WTC11 (cell line): ENCODE results near the gene MYO15A. TPM values are rescaled to one million over a fixed set of nuclear protein-coding genes. Genes with fewer than 3 reads are reported as not detected.

ENCODE experiments used
- ATAC-seq: fragments of 200-7000 bp; cut with Tn5 transposase; 2 replicates; pipeline ENCODE4 v1.10.0; 2021; ENCODE audit warnings: mild to moderate bottlenecking, moderate library complexity
- CTCF ChIA-PET: fragments of 300-600 bp; sonication (Branson Sonifier 250); formaldehyde crosslinking; loops from one replicate; lab custom pipeline; 2021; ENCODE audit warnings: antibody characterized with exemption; lab: Charles Lee
- POLR2A ChIA-PET: fragments of 350-600 bp; sonication (Branson Sonifier 250); formaldehyde crosslinking; loops from one replicate; lab custom pipeline; 2021; ENCODE audit warnings: antibody characterized with exemption; lab: Charles Lee
- DNase-seq: peaks from one replicate; pipeline ENCODE4 v3.0.0; 2021; ENCODE audit warnings: low spot score
- H3K27ac Mint-ChIP-seq: 2 replicates; pipeline ENCODE4 v1.8.0; 2021; ENCODE audit warnings: mixed read lengths
- H3K27me3 Mint-ChIP-seq: 2 replicates; pipeline ENCODE4 v1.8.0; 2021; ENCODE audit warnings: low read depth, mild to moderate bottlenecking, moderate library complexity, mixed read lengths
- H3K36me3 Mint-ChIP-seq: 2 replicates; pipeline ENCODE4 v1.8.0; 2021; ENCODE audit warnings: mixed read lengths
- H3K4me1 Mint-ChIP-seq: 2 replicates; pipeline ENCODE4 v1.8.0; 2022; ENCODE audit warnings: mixed read lengths
- H3K4me3 Mint-ChIP-seq: 2 replicates; pipeline ENCODE4 v1.8.0; 2021; ENCODE audit warnings: mild to moderate bottlenecking, moderate library complexity, mixed read lengths
- H3K9me3 Mint-ChIP-seq: 2 replicates; pipeline ENCODE4 v1.8.0; 2021; ENCODE audit warnings: mixed read lengths
- AFF4 ChIP-seq: sonication (generic); formaldehyde crosslinking; IDR thresholded peaks from 2 replicates; pipeline ENCODE4 v1.8.1; 2023; ENCODE audit warnings: mild to moderate bottlenecking, missing genetic modification reagents, borderline replicate concordance
- CBFB ChIP-seq: sonication (generic); formaldehyde crosslinking; IDR thresholded peaks from 2 replicates; pipeline ENCODE4 v1.8.1; 2022; ENCODE audit warnings: mild to moderate bottlenecking, low read depth, missing genetic modification reagents
- FOXJ3 ChIP-seq: sonication (generic); formaldehyde crosslinking; IDR thresholded peaks from 2 replicates; pipeline ENCODE4 v1.9.0; 2021; ENCODE audit warnings: missing genetic modification reagents, mild to moderate bottlenecking, borderline replicate concordance
- GTF2I ChIP-seq: fragments of 250-450 bp; sonication (Bioruptor Pico); conservative IDR thresholded peaks from 2 replicates; pipeline ENCODE4 v1.4.0; 2021; ENCODE audit warnings: mild to moderate bottlenecking
- HMGA2 ChIP-seq: fragments of 250-450 bp; sonication (Bioruptor Pico); IDR thresholded peaks from 2 replicates; pipeline ENCODE4 v1.4.0; 2021; ENCODE audit warnings: mild to moderate bottlenecking, moderate library complexity
- HMGXB4 ChIP-seq: sonication (generic); formaldehyde crosslinking; IDR thresholded peaks from 2 replicates; pipeline ENCODE4 v1.8.1; 2023; ENCODE audit warnings: mild to moderate bottlenecking, moderate library complexity, missing genetic modification reagents
- IRF2 ChIP-seq: sonication (generic); formaldehyde crosslinking; IDR thresholded peaks from 2 replicates; pipeline ENCODE4 v1.8.0; 2022; ENCODE audit warnings: low read depth, missing genetic modification reagents, borderline replicate concordance
- JUN ChIP-seq: sonication (generic); formaldehyde crosslinking; IDR thresholded peaks from 2 replicates; pipeline ENCODE4 v1.8.0; 2023; ENCODE audit warnings: mild to moderate bottlenecking, missing genetic modification reagents
- KAT7 ChIP-seq: sonication (generic); formaldehyde crosslinking; IDR thresholded peaks from 2 replicates; pipeline ENCODE4 v1.8.1; 2023; ENCODE audit warnings: missing genetic modification reagents, mild to moderate bottlenecking, borderline replicate concordance
- MYBL2 ChIP-seq: sonication (generic); formaldehyde crosslinking; IDR thresholded peaks from 2 replicates; pipeline ENCODE4 v1.8.1; 2023; ENCODE audit warnings: mild to moderate bottlenecking, moderate library complexity, missing genetic modification reagents
- NFATC4 ChIP-seq: fragments of 250-450 bp; sonication (Bioruptor Pico); IDR thresholded peaks from 2 replicates; pipeline ENCODE4 v1.9.0; 2021; ENCODE audit warnings: mild to moderate bottlenecking
- OVOL2 ChIP-seq: fragments of 250-450 bp; sonication (Bioruptor Pico); IDR thresholded peaks from 2 replicates; pipeline ENCODE4 v1.9.0; 2021; ENCODE audit warnings: mild to moderate bottlenecking, borderline replicate concordance
- RELA ChIP-seq: sonication (generic); formaldehyde crosslinking; IDR thresholded peaks from 2 replicates; pipeline ENCODE4 v1.8.1; 2022; ENCODE audit warnings: missing genetic modification reagents, mild to moderate bottlenecking, borderline replicate concordance
- SMAD3 ChIP-seq: sonication (generic); formaldehyde crosslinking; IDR thresholded peaks from 2 replicates; pipeline ENCODE4 v1.8.0; 2022; ENCODE audit warnings: missing genetic modification reagents, mild to moderate bottlenecking, borderline replicate concordance
- SMAD4 ChIP-seq: sonication (generic); formaldehyde crosslinking; IDR thresholded peaks from 2 replicates; pipeline ENCODE4 v1.8.0; 2022; ENCODE audit warnings: mild to moderate bottlenecking, missing genetic modification reagents
- SP1 ChIP-seq: sonication (generic); formaldehyde crosslinking; conservative IDR thresholded peaks from 2 replicates; pipeline ENCODE4 v1.8.1; 2022; ENCODE audit warnings: missing genetic modification reagents
- TP53 ChIP-seq: sonication (generic); formaldehyde crosslinking; IDR thresholded peaks from 2 replicates; pipeline ENCODE4 v1.8.1; 2023; ENCODE audit warnings: mild to moderate bottlenecking, missing genetic modification reagents
- ZMAT4 ChIP-seq: fragments of 250-450 bp; sonication (Bioruptor Pico); IDR thresholded peaks from 2 replicates; pipeline ENCODE4 v1.9.0; 2021; ENCODE audit warnings: mild to moderate bottlenecking
- ZNF121 ChIP-seq: sonication (generic); formaldehyde crosslinking; IDR thresholded peaks from 2 replicates; pipeline ENCODE4 v1.8.0; 2023; ENCODE audit warnings: missing genetic modification reagents
- ZNF219 ChIP-seq: sonication (generic); formaldehyde crosslinking; IDR thresholded peaks from 2 replicates; pipeline ENCODE4 v1.8.0; 2023; ENCODE audit warnings: missing genetic modification reagents, mild to moderate bottlenecking, borderline replicate concordance
- total RNA-seq: library from RNA; stranded (reverse); gene quantifications from 3 replicates; pipeline ENCODE4 v1.2.3, GENCODE V29; 2021
- TF ChIP-seq, protein P1 (sequence below): fragments of 250-450 bp; sonication (Bioruptor Pico); conservative IDR thresholded peaks from 2 replicates; pipeline ENCODE4 v1.9.0; 2021; ENCODE audit warnings: mild to moderate bottlenecking
- TF ChIP-seq, protein P2 (sequence below): sonication (generic); formaldehyde crosslinking; IDR thresholded peaks from 2 replicates; pipeline ENCODE4 v1.8.1; 2022; ENCODE audit warnings: missing genetic modification reagents, borderline replicate concordance

MYO15A gene
- total RNA-seq, 1 experiment from 2014 or later: 2.6 TPM

DNA sequence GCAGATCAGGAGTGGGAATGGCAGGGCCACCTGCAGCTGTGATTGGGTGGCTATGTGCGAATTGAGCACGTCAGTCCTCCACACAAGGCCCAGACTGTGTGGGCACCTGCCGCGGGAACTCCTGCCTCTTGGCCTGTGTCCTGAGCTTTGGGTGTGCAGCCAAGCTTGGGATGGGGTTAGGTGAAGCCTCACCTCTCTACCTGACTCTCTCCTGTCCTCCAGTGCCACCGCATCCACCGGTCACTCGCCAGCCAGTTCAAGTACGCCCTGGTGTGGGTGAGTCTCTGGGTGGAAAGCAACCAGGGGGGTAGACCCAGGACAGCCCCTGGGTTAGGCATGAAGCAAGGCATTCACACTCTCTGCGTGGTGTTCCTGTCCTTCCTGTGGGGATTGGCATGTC is 2.3 kb upstream of the MYO15A start (continued):
- TF ChIP-seq, protein P1, sequence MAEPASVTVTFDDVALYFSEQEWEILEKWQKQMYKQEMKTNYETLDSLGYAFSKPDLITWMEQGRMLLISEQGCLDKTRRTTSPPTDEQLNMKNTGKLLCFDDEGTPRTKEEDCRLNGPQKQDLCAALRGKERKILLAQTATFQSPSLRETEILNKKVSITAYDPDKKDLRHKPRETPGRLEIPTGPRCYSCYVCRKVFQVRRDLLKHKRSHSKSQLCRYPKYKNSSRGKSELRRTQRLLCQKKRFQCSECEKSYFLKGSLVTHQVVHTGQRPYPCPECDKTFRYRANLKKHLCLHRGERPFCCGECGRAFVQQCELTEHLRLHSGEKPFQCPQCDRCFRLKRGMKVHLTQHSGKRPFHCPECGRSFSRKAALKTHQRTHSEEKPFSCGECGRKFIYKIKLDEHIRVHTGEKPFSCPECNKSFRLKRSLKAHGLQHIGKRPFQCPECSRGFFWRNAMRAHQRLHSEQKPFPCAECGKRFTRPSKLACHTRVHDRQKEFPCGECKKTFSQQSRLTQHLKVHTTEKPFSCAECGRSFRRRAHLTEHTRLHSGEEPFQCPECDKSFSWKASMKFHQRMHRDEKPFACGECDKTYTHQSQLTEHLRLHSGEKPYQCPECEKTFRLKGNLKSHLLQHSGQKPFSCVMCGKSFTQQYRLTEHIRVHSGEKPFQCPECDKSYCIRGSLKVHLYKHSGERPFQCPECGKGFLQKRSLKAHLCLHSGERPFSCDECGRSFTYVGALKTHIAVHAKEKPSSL (CRISPR knock-in tag): no peak
- TF ChIP-seq NFATC4 (CRISPR knock-in tag) (no peak), MYBL2 (no peak), SMAD3 (CRISPR knock-in tag) (no peak), TP53 (CRISPR knock-in tag) (no peak), CBFB (CRISPR knock-in tag) (no peak), IRF2 (no peak)
- TF ChIP-seq, all 79 proteins: peak for 0

GRCh38 chr17:18107061-18107790 is 1.3 kb upstream of the MYO15A start:
- TF ChIP-seq, protein P2, sequence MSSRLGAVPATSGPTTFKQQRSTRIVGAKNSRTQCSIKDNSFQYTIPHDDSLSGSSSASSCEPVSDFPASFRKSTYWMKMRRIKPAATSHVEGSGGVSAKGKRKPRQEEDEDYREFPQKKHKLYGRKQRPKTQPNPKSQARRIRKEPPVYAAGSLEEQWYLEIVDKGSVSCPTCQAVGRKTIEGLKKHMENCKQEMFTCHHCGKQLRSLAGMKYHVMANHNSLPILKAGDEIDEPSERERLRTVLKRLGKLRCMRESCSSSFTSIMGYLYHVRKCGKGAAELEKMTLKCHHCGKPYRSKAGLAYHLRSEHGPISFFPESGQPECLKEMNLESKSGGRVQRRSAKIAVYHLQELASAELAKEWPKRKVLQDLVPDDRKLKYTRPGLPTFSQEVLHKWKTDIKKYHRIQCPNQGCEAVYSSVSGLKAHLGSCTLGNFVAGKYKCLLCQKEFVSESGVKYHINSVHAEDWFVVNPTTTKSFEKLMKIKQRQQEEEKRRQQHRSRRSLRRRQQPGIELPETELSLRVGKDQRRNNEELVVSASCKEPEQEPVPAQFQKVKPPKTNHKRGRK (CRISPR knock-in tag): no peak
- TF ChIP-seq JUN (CRISPR knock-in tag) (no peak), ZNF121 (CRISPR knock-in tag) (no peak), ZMAT4 (no peak), KAT7 (CRISPR knock-in tag) (no peak), FOXJ3 (CRISPR knock-in tag) (no peak), ZNF219 (CRISPR knock-in tag) (no peak), AFF4 (no peak)
- no peaks in the 10 kb centered on the region for H3K9me3 Mint-ChIP-seq
- ChIA-PET POLR2A (no interaction called here), CTCF (no interaction called here)
- H3K36me3 Mint-ChIP-seq: peaks cover 3% of the 10 kb centered on the region; the same call in 1 of the 2 replicates
- H3K27ac Mint-ChIP-seq: no peak overlapping the region
- no peak overlapping the region for H3K4me3 Mint-ChIP-seq
- DNase-seq (no peak), ATAC-seq (no peak)
- H3K27me3 Mint-ChIP-seq: no peaks in the 10 kb centered on the region
- peaks cover 6% of the 10 kb centered on the region for H3K4me1 Mint-ChIP-seq

DNA sequence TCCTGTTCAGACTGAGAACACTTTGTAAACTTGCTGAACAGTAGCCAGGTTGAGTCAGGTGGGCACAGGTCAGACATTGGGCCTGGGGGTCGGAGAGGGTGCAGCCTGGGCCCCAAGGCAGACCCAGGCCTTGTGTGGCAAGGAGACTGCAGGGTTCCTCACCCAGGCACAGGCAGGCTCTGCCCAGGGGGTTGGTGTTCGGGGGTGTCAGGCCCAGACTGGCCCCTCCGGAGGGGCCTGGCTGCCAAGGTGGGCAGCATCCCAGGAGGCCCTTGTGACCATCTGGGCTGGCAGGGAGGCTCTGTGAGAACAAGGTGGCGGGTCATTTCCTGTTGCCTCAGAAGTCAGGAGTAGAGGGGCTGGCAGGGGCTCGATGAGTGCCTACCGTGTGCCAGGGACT is 585 bp upstream of the MYO15A start:
- DNase-seq (no peak), ATAC-seq (no peak)
- no peaks in the 10 kb centered on the region for H3K9me3 Mint-ChIP-seq
- H3K27me3 Mint-ChIP-seq: no peaks in the 10 kb centered on the region
- H3K36me3 Mint-ChIP-seq: peaks cover 3% of the 10 kb centered on the region; the same call in 1 of the 2 replicates
- TF ChIP-seq OVOL2 (CRISPR knock-in tag) (no peak), SP1 (no peak), RELA (CRISPR knock-in tag) (no peak), HMGA2 (CRISPR knock-in tag) (no peak), FOXJ3 (CRISPR knock-in tag) (no peak), HMGXB4 (CRISPR knock-in tag) (no peak), GTF2I (CRISPR knock-in tag) (no peak), SMAD4 (CRISPR knock-in tag) (no peak)
- POLR2A ChIA-PET: no interaction called here
- H3K4me1 Mint-ChIP-seq: peaks cover 7% of the 10 kb centered on the region
- H3K4me3 Mint-ChIP-seq: no peak overlapping the region
- H3K27ac Mint-ChIP-seq: no peak overlapping the region
- CTCF ChIA-PET: no interaction called here
